ENCODE data around the gene PNPT1.
"Not testable (repeated sequence)": the region's sequence is repeated elsewhere in the genome, so short reads cannot be mapped to it uniquely, and the experiment has no call there.

The PNPT1 gene

GRCh38 chr2:55653255-55653654 is 40.4 kb downstream of the PNPT1 start:
- DNase-seq = no peak

- DNase-seq = no peak
Observed at GRCh38 chr2:55649211-55649610, 44.4 kb downstream of the PNPT1 start.

- DNase-seq = no peak
Observed at GRCh38 chr2:55636831-55637230, 56.8 kb downstream of the PNPT1 start.

GRCh38 chr2:55628931-55629330 is 64.7 kb downstream of the PNPT1 start:
- DNase-seq = no peak

GRCh38 chr2:55627915-55628314 is 65.7 kb downstream of the PNPT1 start:
- DNase-seq = no peak

- no peak for DNase-seq
Observed at GRCh38 chr2:55621802-55622201, 71.8 kb downstream of the PNPT1 start.

- DNase-seq = peak; percentile 57
Observed at GRCh38 chr2:55620123-55620779, 73.4 kb downstream of the PNPT1 start.

- peak; percentile 77 for DNase-seq
Observed at GRCh38 chr2:55618275-55619055, 75.2 kb downstream of the PNPT1 start.

GRCh38 chr2:55618025-55618274 is 75.7 kb downstream of the PNPT1 start:
- no peak for DNase-seq

GRCh38 chr2:55617175-55618024 is 76.2 kb downstream of the PNPT1 start, which contains the start of gene PPP4R3B:
TSS of gene PPP4R3B (minus strand) at chr2:55617622. CDS start at chr2:55617285, 337 bp downstream.
- DNase-seq = peak; percentile 99

- DNase-seq = peak; percentile 82
Observed at GRCh38 chr2:55616551-55617174, 77.0 kb downstream of the PNPT1 start.

- DNase-seq = no peak
Observed at GRCh38 chr2:55611997-55612396, 81.6 kb downstream of the PNPT1 start.

GRCh38 chr2:55610954-55611743 is 82.5 kb downstream of the PNPT1 start:
- DNase-seq = no peak

GRCh38 chr2:55609938-55610578 is 83.6 kb downstream of the PNPT1 start:
- DNase-seq = no peak

GRCh38 chr2:55609193-55609794 is 84.3 kb downstream of the PNPT1 start:
- DNase-seq = no peak

GRCh38 chr2:55607717-55608116 is 85.9 kb downstream of the PNPT1 start:
- no peak for DNase-seq

- no peak for DNase-seq
Observed at GRCh38 chr2:55604027-55604565, 89.5 kb downstream of the PNPT1 start.

- no peak for DNase-seq
Observed at GRCh38 chr2:55601849-55602248, 91.8 kb downstream of the PNPT1 start.

GRCh38 chr2:55598056-55598795 is 95.4 kb downstream of the PNPT1 start:
- no peak for DNase-seq

GRCh38 chr2:55596795-55597194 is 96.8 kb downstream of the PNPT1 start:
- not testable (repeated sequence) for DNase-seq
